AG04450 (cell line): Measurements from ENCODE around the gene CNPY2. TPM values are rescaled to one million over a fixed set of nuclear protein-coding genes. Genes with fewer than 3 reads are reported as not detected.
"Not testable (repeated sequence)": the region's sequence is repeated elsewhere in the genome, so short reads cannot be mapped to it uniquely, and the experiment has no call there.

Source experiments
- CTCF ChIA-PET: fragments of 300-600, 350-600 bp; formaldehyde crosslinking; extraction: SDS; loops from one replicate; lab custom pipeline; 2022; ENCODE audit warnings: antibody characterized with exemption, inconsistent platforms; lab: Charles Lee
- POLR2A ChIA-PET: fragments of 350-600 bp; formaldehyde crosslinking; extraction: SDS; loops from one replicate; lab custom pipeline; 2021; ENCODE audit warnings: antibody characterized with exemption, inconsistent platforms; lab: Yijun Ruan, JAX
- DNase-seq: peaks from one replicate; pipeline ENCODE4 v3.0.0-alpha.2; 2011; ENCODE audit warnings: low read depth, low spot score
- H3K27ac ChIP-seq: one replicate; pipeline ENCODE4 v1.5.1; 2012; ENCODE audit warnings: low read depth, low read length, control low read depth
- H3K27me3 ChIP-seq: one replicate; pipeline ENCODE4 v1.6.0; 2012; ENCODE audit warnings: low read length; ENCODE audit not compliant: control insufficient read depth, insufficient read depth
- H3K4me3 ChIP-seq: 2 replicates; pipeline ENCODE4 v1.5.1; 2011; ENCODE audit warnings: mild to moderate bottlenecking, low read depth, low read length, control low read depth
- H3K9me3 ChIP-seq: 2 replicates; pipeline ENCODE4 v1.5.1; 2012; ENCODE audit warnings: low read length; ENCODE audit not compliant: control insufficient read depth, insufficient read depth
- polyA plus RNA-seq: library from polyadenylated mRNA; depleted of rRNA; stranded (reverse); fragments of >200 nt; gene quantifications from 2 replicates; pipeline ENCODE4 v1.2.3, GENCODE V29; 2011
- TF ChIP-seq, protein P1 (sequence below): IDR thresholded peaks from 2 replicates; pipeline ENCODE4 v1.5.1; 2011; ENCODE audit warnings: low read depth, low read length, control low read depth, inconsistent platforms

CNPY2 gene
- polyA plus RNA-seq, 1 experiment: 186 TPM

DNA sequence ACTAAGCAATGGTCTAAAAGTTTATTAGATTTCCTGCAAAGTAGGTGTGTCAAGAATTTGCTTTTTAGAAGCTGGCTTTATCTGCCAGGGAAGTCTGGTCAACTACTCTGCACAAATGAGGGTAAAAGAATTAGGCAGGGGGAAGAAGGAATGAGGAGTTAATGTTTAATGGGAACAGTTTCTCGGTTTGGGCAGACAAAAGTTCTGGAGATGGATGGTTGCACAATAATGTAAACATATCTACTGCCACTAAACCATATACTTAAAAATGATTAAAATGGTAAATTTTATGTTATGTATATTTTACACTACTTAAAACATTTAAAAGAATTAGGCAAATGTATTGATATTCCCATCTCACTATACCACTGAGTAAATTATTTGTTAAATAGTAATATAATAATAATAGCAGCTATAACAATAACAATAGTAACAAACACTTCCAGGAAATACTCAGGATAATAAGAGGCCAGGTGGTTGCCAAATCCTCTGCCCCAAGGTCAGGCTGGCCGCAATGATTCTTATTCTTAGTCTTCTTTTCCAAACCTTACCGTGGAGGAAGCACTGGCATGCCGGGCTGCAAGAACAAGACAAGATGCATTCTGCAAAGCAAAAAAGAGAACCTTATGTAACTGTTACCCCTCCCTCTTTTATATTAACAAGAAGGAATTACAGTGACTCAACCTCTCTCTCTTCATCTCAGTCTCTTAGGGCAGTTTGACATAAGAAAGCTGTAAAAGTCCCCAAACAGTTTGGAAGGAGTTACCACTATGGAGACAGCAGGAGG lies 29.6 kb downstream of the CNPY2 start:
- ChIA-PET POLR2A (interaction anchor here (0.7 to 0.9 kb wide), 2 partner anchors 14 to 244 kb away, joined by 3 to 4 read pairs; partner anchors contain the start of gene CS), CTCF (interaction anchor here (0.5 to 2.7 kb wide), 7 partner anchors 13 to 232 kb away, joined by 3 to 21 read pairs (median 5); partner anchors contain the start of gene PAN2)
- H3K27ac ChIP-seq: no peak overlapping the region
- no peaks in the 10 kb centered on the region for H3K9me3 ChIP-seq
- H3K27me3 ChIP-seq: no peaks in the 10 kb centered on the region
- TF ChIP-seq, protein P1, sequence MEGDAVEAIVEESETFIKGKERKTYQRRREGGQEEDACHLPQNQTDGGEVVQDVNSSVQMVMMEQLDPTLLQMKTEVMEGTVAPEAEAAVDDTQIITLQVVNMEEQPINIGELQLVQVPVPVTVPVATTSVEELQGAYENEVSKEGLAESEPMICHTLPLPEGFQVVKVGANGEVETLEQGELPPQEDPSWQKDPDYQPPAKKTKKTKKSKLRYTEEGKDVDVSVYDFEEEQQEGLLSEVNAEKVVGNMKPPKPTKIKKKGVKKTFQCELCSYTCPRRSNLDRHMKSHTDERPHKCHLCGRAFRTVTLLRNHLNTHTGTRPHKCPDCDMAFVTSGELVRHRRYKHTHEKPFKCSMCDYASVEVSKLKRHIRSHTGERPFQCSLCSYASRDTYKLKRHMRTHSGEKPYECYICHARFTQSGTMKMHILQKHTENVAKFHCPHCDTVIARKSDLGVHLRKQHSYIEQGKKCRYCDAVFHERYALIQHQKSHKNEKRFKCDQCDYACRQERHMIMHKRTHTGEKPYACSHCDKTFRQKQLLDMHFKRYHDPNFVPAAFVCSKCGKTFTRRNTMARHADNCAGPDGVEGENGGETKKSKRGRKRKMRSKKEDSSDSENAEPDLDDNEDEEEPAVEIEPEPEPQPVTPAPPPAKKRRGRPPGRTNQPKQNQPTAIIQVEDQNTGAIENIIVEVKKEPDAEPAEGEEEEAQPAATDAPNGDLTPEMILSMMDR: no peak
- no peak overlapping the region for H3K4me3 ChIP-seq
- DNase-seq: no peak

DNA sequence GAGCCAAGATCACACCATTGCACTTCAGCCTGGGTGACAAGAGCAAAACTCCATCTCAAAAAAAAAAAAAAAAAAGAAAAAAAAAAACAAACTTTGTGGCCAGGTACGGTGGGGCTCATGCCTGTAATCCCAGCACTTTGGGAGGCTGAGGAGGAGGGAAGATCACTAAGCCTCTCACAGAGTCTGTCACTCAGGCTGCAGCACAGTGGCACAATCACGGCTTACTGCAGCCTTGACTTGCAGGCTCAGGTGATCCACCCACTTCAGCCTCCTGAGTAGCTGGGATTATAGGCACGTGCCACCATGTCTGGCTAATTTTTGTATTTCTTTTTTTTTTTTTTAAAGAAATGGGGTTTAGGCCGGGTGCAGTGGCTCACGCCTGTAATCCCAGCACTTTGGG lies 31.5 kb downstream of the CNPY2 start:
- H3K4me3 ChIP-seq, POLR2A ChIA-PET, H3K27me3 ChIP-seq, H3K27ac ChIP-seq, H3K9me3 ChIP-seq, DNase-seq, CTCF ChIA-PET: not testable (repeated sequence)

DNA sequence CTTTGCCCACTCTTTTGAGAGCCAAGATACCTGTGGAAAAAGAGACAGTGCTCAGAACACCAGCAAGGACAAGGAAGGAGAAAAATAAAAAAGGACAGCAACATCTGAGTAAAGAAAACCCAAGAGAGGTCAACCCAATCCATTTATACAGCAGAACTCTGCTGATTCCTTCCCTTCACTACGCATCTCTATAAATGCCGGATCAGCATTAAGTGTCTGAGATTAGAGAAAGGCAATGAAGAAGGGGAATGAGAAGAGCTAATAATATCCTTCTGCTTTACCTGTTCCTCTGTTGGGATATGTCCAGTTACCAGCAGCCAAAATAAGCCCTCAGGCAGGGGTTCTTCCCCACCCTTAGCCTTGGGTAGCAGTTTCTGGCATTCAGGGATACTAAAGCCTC lies 33.2 kb downstream of the CNPY2 start:
- TF ChIP-seq, protein P1: no peak

DNA sequence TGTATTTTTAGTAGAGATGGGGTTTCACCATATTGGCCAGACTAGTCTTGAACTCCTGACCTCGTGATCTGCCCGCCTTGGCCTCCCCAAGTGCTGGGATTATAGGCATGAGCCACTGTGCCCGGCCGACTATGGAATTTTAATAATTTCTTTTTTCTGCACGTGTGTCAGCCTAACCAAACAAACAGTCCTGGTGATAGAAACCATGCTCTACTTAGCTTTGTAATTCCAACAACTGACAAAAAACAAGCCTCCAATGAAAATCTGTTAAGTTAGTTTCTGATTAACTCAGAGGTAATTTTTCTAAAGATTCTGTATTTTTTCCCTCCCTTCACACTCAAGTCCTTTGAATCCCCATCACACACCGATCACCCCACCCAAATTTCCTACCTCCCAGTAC lies 33.8 kb downstream of the CNPY2 start:
- H3K27me3 ChIP-seq: no peaks in the 10 kb centered on the region
- no peak for DNase-seq
- no peak overlapping the region for H3K4me3 ChIP-seq
- ChIA-PET POLR2A (no interaction called here), CTCF (no interaction called here)
- TF ChIP-seq, protein P1: no peak
- no peak overlapping the region for H3K27ac ChIP-seq
- H3K9me3 ChIP-seq: no peaks in the 10 kb centered on the region

More for the DNA sequence above, 33.2 kb downstream of the CNPY2 start:
- H3K27ac ChIP-seq: no peak overlapping the region
- no peaks in the 10 kb centered on the region for H3K9me3 ChIP-seq
- no peak for DNase-seq
- CTCF ChIA-PET: no interaction called here
- H3K4me3 ChIP-seq: no peak overlapping the region
- no peaks in the 10 kb centered on the region for H3K27me3 ChIP-seq
- POLR2A ChIA-PET: no interaction called here

DNA sequence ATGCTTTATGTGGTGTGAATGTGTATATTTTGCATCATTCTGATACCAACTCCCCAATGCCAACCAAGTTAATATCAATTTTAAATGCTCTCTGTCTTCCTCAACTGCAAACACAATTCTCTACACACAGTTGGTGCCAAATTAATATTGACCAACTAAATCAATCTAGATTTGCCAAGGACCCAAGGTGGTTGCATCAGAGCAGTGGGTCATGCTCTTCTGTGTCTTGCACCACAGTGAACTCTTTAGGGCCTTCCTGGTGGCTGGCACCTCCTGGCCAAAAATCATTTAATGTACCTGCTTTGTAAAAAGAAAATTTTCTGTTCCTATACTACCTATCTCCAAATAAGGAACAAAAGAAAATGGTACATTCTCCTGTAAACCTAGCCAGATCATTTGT lies 34.9 kb downstream of the CNPY2 start:
- Histone ChIP-seq H3K4me3 (no peak overlapping the region), H3K27me3 (no peaks in the 10 kb centered on the region), H3K9me3 (no peaks in the 10 kb centered on the region), H3K27ac (no peak overlapping the region)
- TF ChIP-seq, protein P1: no peak
- DNase-seq: no peak
- ChIA-PET CTCF (no interaction called here), POLR2A (interaction anchor here (0.6 kb wide), 1 partner anchor 40 kb away, joined by 9 read pairs; no protein-coding TSS in a partner anchor)
